Activated CD4-positive, alpha-beta T cell treated with anti-CD3 and anti-CD28 coated beads, Interleukin-2, amount 10 ng/mL, durations not matched to agents 24 days and 14 days (primary cell): Measurements from ENCODE around the gene ARMC7. TPM values are rescaled to one million over a fixed set of nuclear protein-coding genes. Genes with fewer than 3 reads are reported as not detected.

Experiments used
- DNase-seq: peaks from one replicate; pipeline ENCODE4 v3.0.0; 2022
- H3K27ac Mint-ChIP-seq: one replicate; pipeline ENCODE4 v1.8.0; 2022; ENCODE audit warnings: mild to moderate bottlenecking, mixed read lengths
- H3K27me3 Mint-ChIP-seq: one replicate; pipeline ENCODE4 v1.8.0; 2022; ENCODE audit warnings: mixed read lengths
- H3K36me3 Mint-ChIP-seq: one replicate; pipeline ENCODE4 v1.8.0; 2022; ENCODE audit warnings: low read depth, mild to moderate bottlenecking, mixed read lengths
- H3K4me1 Mint-ChIP-seq: one replicate; pipeline ENCODE4 v1.8.0; 2021; ENCODE audit warnings: mixed read lengths
- H3K4me3 Mint-ChIP-seq: one replicate; pipeline ENCODE4 v1.8.0; 2022; ENCODE audit warnings: mild to moderate bottlenecking, moderate library complexity, mixed read lengths
- H3K9me3 Mint-ChIP-seq: one replicate; pipeline ENCODE4 v1.8.0; 2021; ENCODE audit warnings: mixed read lengths
- intact Hi-C: fragments of 100-400 bp; cut with micrococcal nuclease; formaldehyde crosslinking; loops from one replicate; pipeline ENCODE4 v1.15.1; 2023
- total RNA-seq: library from RNA; stranded (reverse); gene quantifications from 2 replicates; pipeline ENCODE4 v1.2.3, GENCODE V29; 2022

The ARMC7 gene
- total RNA-seq, 1 donor from 2014 or later = 11.2 TPM

- Mint-ChIP-seq H3K4me3 (no peak overlapping the region), H3K27ac (no peak overlapping the region), H3K4me1 (no peaks in the 10 kb centered on the region), H3K27me3 (no peaks in the 10 kb centered on the region), H3K9me3 (no peaks in the 10 kb centered on the region), H3K36me3 (peaks cover 6% of the 10 kb centered on the region)
- intact Hi-C loops = no loop called here
- no peak for DNase-seq
These were observed 9.7 kb upstream of the ARMC7 start for GRCh38 chr17:75099881-75100595.

- Mint-ChIP-seq H3K36me3 (peaks cover 6% of the 10 kb centered on the region), H3K4me1 (peaks cover 2% of the 10 kb centered on the region), H3K27ac (no peak overlapping the region), H3K27me3 (no peaks in the 10 kb centered on the region), H3K9me3 (no peaks in the 10 kb centered on the region), H3K4me3 (no peak overlapping the region)
- intact Hi-C loops = no loop called here
- no peak for DNase-seq
These were observed 7.4 kb upstream of the ARMC7 start for GRCh38 chr17:75102385-75102821.

- Mint-ChIP-seq H3K4me1 (peaks cover 6% of the 10 kb centered on the region), H3K27me3 (no peaks in the 10 kb centered on the region), H3K9me3 (no peaks in the 10 kb centered on the region), H3K36me3 (peaks cover 3% of the 10 kb centered on the region), H3K27ac (no peak overlapping the region), H3K4me3 (no peak overlapping the region)
- DNase-seq = no peak
- intact Hi-C loops = no loop called here
These were observed 5.9 kb upstream of the ARMC7 start for GRCh38 chr17:75103601-75104554.

GRCh38 chr17:75105126-75106080 lies 4.4 kb upstream of the ARMC7 start:
- H3K27me3 Mint-ChIP-seq = no peaks in the 10 kb centered on the region
- peaks cover 3% of the 10 kb centered on the region for H3K36me3 Mint-ChIP-seq
- no peak overlapping the region for H3K27ac Mint-ChIP-seq
- DNase-seq = peak; percentile 73
- intact Hi-C loops = no loop called here
- peaks cover 11% of the 10 kb centered on the region for H3K4me1 Mint-ChIP-seq
- H3K4me3 Mint-ChIP-seq = no peak overlapping the region
- H3K9me3 Mint-ChIP-seq = no peaks in the 10 kb centered on the region

- Mint-ChIP-seq H3K27me3 (no peaks in the 10 kb centered on the region), H3K9me3 (no peaks in the 10 kb centered on the region), H3K4me1 (peaks cover 21% of the 10 kb centered on the region), H3K27ac (no peak overlapping the region), H3K4me3 (peak overlapping the region; percentile 94), H3K36me3 (peaks cover 7% of the 10 kb centered on the region)
- intact Hi-C loops = loop anchor here (2.0 kb wide), 2 partner anchors 21 to 61 kb away; partner anchors contain the start of genes ATP5PD, KCTD2 and SLC16A5
- no peak for DNase-seq
These were observed 1.6 kb upstream of the ARMC7 start for GRCh38 chr17:75108193-75108592.

GRCh38 chr17:75109046-75109406 lies 743 bp upstream of the ARMC7 start:
- no peak for DNase-seq
- Mint-ChIP-seq H3K36me3 (peaks cover 8% of the 10 kb centered on the region), H3K27me3 (no peaks in the 10 kb centered on the region), H3K4me1 (peaks cover 25% of the 10 kb centered on the region), H3K4me3 (peak overlapping the region; percentile 94), H3K27ac (peak overlapping the region; percentile 41), H3K9me3 (no peaks in the 10 kb centered on the region)
- intact Hi-C loops = loop anchor here (2.0 kb wide), 2 partner anchors 22 to 62 kb away; partner anchors contain the start of genes ATP5PD, KCTD2 and SLC16A5

- H3K27ac Mint-ChIP-seq = peak overlapping the region; percentile 81
- peak; percentile 74 for DNase-seq
- intact Hi-C loops = loop anchor here (5.0 to 10.0 kb wide), 2 partner anchors 42 to 146 kb away; partner anchors contain the start of gene JPT1
- H3K4me1 Mint-ChIP-seq = peaks cover 36% of the 10 kb centered on the region
- H3K9me3 Mint-ChIP-seq = no peaks in the 10 kb centered on the region
- peaks cover 15% of the 10 kb centered on the region for H3K36me3 Mint-ChIP-seq
- no peaks in the 10 kb centered on the region for H3K27me3 Mint-ChIP-seq
- H3K4me3 Mint-ChIP-seq = peak overlapping the region; percentile 94
These were observed 617 bp downstream of the ARMC7 start for GRCh38 chr17:75110234-75110937.

GRCh38 chr17:75111777-75112335 lies 2.1 kb downstream of the ARMC7 start:
- Mint-ChIP-seq H3K4me1 (peaks cover 34% of the 10 kb centered on the region), H3K36me3 (peaks cover 18% of the 10 kb centered on the region)
- intact Hi-C loops = loop anchor here (5.0 to 10.0 kb wide), 2 partner anchors 40 to 147 kb away; partner anchors contain the start of gene JPT1

GRCh38 chr17:75113798-75114551 lies 4.2 kb downstream of the ARMC7 start:
- DNase-seq = peak; percentile 96
- Mint-ChIP-seq H3K4me3 (peak overlapping the region; percentile 89), H3K4me1 (peaks cover 33% of the 10 kb centered on the region), H3K27ac (peak overlapping the region; percentile 90), H3K36me3 (peaks cover 28% of the 10 kb centered on the region), H3K27me3 (no peaks in the 10 kb centered on the region), H3K9me3 (no peaks in the 10 kb centered on the region)
- intact Hi-C loops = loop anchor here (1.0 to 10.0 kb wide), 5 partner anchors 17 to 149 kb away; partner anchors contain the start of genes JPT1 and NT5C

More at GRCh38 chr17:75111777-75112335, 2.1 kb downstream of the ARMC7 start:
- Mint-ChIP-seq H3K27me3 (no peaks in the 10 kb centered on the region), H3K4me3 (peak overlapping the region; percentile 94), H3K9me3 (no peaks in the 10 kb centered on the region), H3K27ac (peak overlapping the region; percentile 80)
- no peak for DNase-seq

GRCh38 chr17:75114552-75115314 lies 5.0 kb downstream of the ARMC7 start:
- Mint-ChIP-seq H3K36me3 (peaks cover 30% of the 10 kb centered on the region), H3K4me1 (peaks cover 33% of the 10 kb centered on the region), H3K27ac (peak overlapping the region; percentile 90), H3K9me3 (no peaks in the 10 kb centered on the region), H3K27me3 (no peaks in the 10 kb centered on the region), H3K4me3 (peak overlapping the region; percentile 89)
- intact Hi-C loops = loop anchor here (1.0 to 10.0 kb wide), 5 partner anchors 16 to 150 kb away; partner anchors contain the start of genes JPT1 and NT5C
- DNase-seq = no peak

- intact Hi-C loops = loop anchor here (2.0 to 10.0 kb wide), 3 partner anchors 15 to 151 kb away; partner anchors contain the start of gene NT5C
- H3K9me3 Mint-ChIP-seq = no peaks in the 10 kb centered on the region
- no peak overlapping the region for H3K27ac Mint-ChIP-seq
- H3K4me1 Mint-ChIP-seq = peaks cover 30% of the 10 kb centered on the region
- peaks cover 33% of the 10 kb centered on the region for H3K36me3 Mint-ChIP-seq
- DNase-seq = no peak
- H3K4me3 Mint-ChIP-seq = no peak overlapping the region
- H3K27me3 Mint-ChIP-seq = no peaks in the 10 kb centered on the region
These were observed 5.8 kb downstream of the ARMC7 start for GRCh38 chr17:75115555-75115954.
